HepG2 (cell line): ENCODE measurements around the gene TNFSF13. TPM values are rescaled to one million over a fixed set of nuclear protein-coding genes. Genes with fewer than 3 reads are reported as not detected.

ENCODE experiments used
- ATAC-seq: fragments of 200-7000 bp; cut with Tn5 transposase; 3 replicates; pipeline ENCODE4 v1.9.1; 2020; ENCODE audit warnings: mild to moderate bottlenecking, moderate library complexity
- BruUV-seq: library from RNA; stranded (reverse); fragments of 400-500 nt; replicated peaks from 2 replicates; lab custom pipeline; 2021; lab: Mats Ljungman, UMichigan
- CTCF ChIA-PET: fragments of 300-600 bp; formaldehyde crosslinking; extraction: SDS; loops from one replicate; lab custom pipeline; 2021; ENCODE audit warnings: low total read pairs, inconsistent platforms, low intra/inter-chr PET ratio; lab: Yijun Ruan, JAX
- POLR2A ChIA-PET: fragments of 350-600 bp; sonication (Branson Sonifier 250); formaldehyde crosslinking; loops from one replicate; lab custom pipeline; 2020; ENCODE audit warnings: antibody characterized with exemption, inconsistent platforms; lab: Yijun Ruan, JAX
- DNase-seq: peaks from one replicate; pipeline ENCODE4 v3.0.0-alpha.2; 2015; ENCODE audit warnings: low spot score
- FAIRE-seq: peaks from 3 replicates; lab custom pipeline; 2011; peaks lifted over from hg19 to GRCh38; lab: Jason Lieb, UNC
- H2AFZ ChIP-seq: one replicate; pipeline ENCODE4 v1.6.1; 2011; ENCODE audit warnings: low read length, inconsistent platforms
- H3K27ac ChIP-seq: fragments of 300-600 bp; 3 replicates; pipeline ENCODE4 v1.8.0; 2011; ENCODE audit warnings: mixed run types, mild to moderate bottlenecking, mixed read lengths, low read length, inconsistent platforms; ENCODE audit not compliant: insufficient read depth; ENCODE audit errors: extremely low read length
- H3K27me3 ChIP-seq, 2 experiments: fragments of 200-600 bp in 1 of 2; 2 replicates in 1 of 2; 3 replicates in 1 of 2; pipeline versions ENCODE4 v1.6.0 to v1.8.0; 2011; ENCODE audit warnings: low read length in 2 of 2, mild to moderate bottlenecking in 2 of 2, moderate library complexity in 2 of 2, inconsistent platforms in 1 of 2; ENCODE audit not compliant: insufficient read depth in 2 of 2, control insufficient read depth in 1 of 2
- H3K36me3 ChIP-seq, 2 experiments: fragments of 200-600 bp in 1 of 2; replicated peaks in 1 of 2; 2 replicates in 1 of 2; 3 replicates in 1 of 2; pipeline versions ENCODE4 v1.5.1 to v1.8.0; 2011; ENCODE audit warnings: low read length in 2 of 2, inconsistent platforms in 1 of 2; ENCODE audit not compliant: insufficient read depth in 2 of 2, control insufficient read depth in 1 of 2
- H3K4me1 ChIP-seq: 2 replicates; pipeline ENCODE4 v1.5.1; 2012; ENCODE audit warnings: low read length, inconsistent platforms; ENCODE audit not compliant: insufficient read depth
- H3K4me2 ChIP-seq: 2 replicates; pipeline ENCODE4 v1.6.0; 2011; ENCODE audit warnings: low read depth, low read length, inconsistent platforms
- H3K4me3 ChIP-seq, 3 experiments: fragments of 200-600 bp in 1 of 3; sonication (generic), shearing (Covaris generic) in 1 of 3; replicated peaks in 1 of 3; 2 replicates each; pipeline ENCODE4 v1.5.1; 2011 to 2016; ENCODE audit warnings: low read length in 3 of 3, inconsistent platforms in 2 of 3, low read depth in 2 of 3, mild to moderate bottlenecking in 2 of 3, control low read depth in 1 of 3, mixed read lengths in 1 of 3; ENCODE audit not compliant: insufficient read depth in 1 of 3
- H3K79me2 ChIP-seq: one replicate; pipeline ENCODE4 v1.6.1; 2011; ENCODE audit warnings: low read length, inconsistent platforms; ENCODE audit not compliant: insufficient read depth
- H3K9ac ChIP-seq: 2 replicates; pipeline ENCODE4 v1.6.0; 2011; ENCODE audit warnings: mild to moderate bottlenecking, low read depth, low read length, inconsistent platforms; ENCODE audit not compliant: insufficient read depth
- H3K9me3 ChIP-seq: 2 replicates; pipeline ENCODE4 v1.5.1; 2012; ENCODE audit warnings: mild to moderate bottlenecking, low read length
- H4K20me1 ChIP-seq: 2 replicates; pipeline ENCODE4 v1.6.0; 2011; ENCODE audit warnings: inconsistent platforms, mild to moderate bottlenecking, low read length, moderate library complexity; ENCODE audit not compliant: insufficient read depth
- EED ChIP-seq: sonication (generic); formaldehyde crosslinking; IDR thresholded peaks from 2 replicates; pipeline ENCODE4 v1.5.0; 2020; ENCODE audit warnings: mild to moderate bottlenecking, missing genetic modification reagents
- GATA4 ChIP-seq: sonication (generic); IDR thresholded peaks from 2 replicates; pipeline ENCODE4 v1.6.1; 2016; ENCODE audit warnings: antibody characterized with exemption, low read depth, borderline replicate concordance
- HOXD1 ChIP-seq: sonication (generic); formaldehyde crosslinking; IDR thresholded peaks from 2 replicates; pipeline ENCODE4 v1.5.0; 2020; ENCODE audit warnings: missing genetic modification reagents
- JDP2 ChIP-seq: sonication (generic); formaldehyde crosslinking; IDR thresholded peaks from 2 replicates; pipeline ENCODE4 v1.8.1; 2022; ENCODE audit warnings: missing genetic modification reagents, borderline replicate concordance
- MATR3 ChIP-seq: sonication (generic); formaldehyde crosslinking; IDR thresholded peaks from 2 replicates; pipeline ENCODE4 v1.4.0; 2020; ENCODE audit warnings: missing genetic modification reagents
- PHF21A ChIP-seq: sonication (generic); formaldehyde crosslinking; IDR thresholded peaks from 2 replicates; pipeline ENCODE4 v1.5.0; 2020; ENCODE audit warnings: mild to moderate bottlenecking, missing genetic modification reagents
- SALL2 ChIP-seq: sonication (generic); formaldehyde crosslinking; IDR thresholded peaks from 2 replicates; pipeline ENCODE4 v1.8.1; 2023; ENCODE audit warnings: mild to moderate bottlenecking, missing genetic modification reagents, inconsistent platforms
- THYN1 ChIP-seq: sonication (generic); formaldehyde crosslinking; IDR thresholded peaks from 2 replicates; pipeline ENCODE4 v1.8.1; 2023; ENCODE audit warnings: low read depth, mild to moderate bottlenecking, moderate library complexity, missing genetic modification reagents, borderline replicate concordance
- ZBTB39 ChIP-seq: sonication (generic); formaldehyde crosslinking; IDR thresholded peaks from 2 replicates; pipeline ENCODE4 v1.5.0; 2020; ENCODE audit warnings: missing genetic modification reagents
- ZEB1 ChIP-seq: IDR thresholded peaks from 2 replicates; pipeline ENCODE4 v1.6.1; 2012; ENCODE audit warnings: mild to moderate bottlenecking, low read depth, inconsistent platforms; ENCODE audit not compliant: insufficient replicate concordance
- ZFP90 ChIP-seq: sonication (generic); formaldehyde crosslinking; IDR thresholded peaks from 2 replicates; pipeline ENCODE4 v1.8.0; 2022; ENCODE audit warnings: missing genetic modification reagents, mild to moderate bottlenecking, inconsistent platforms, borderline replicate concordance
- ZNF792 ChIP-seq: IDR thresholded peaks from 2 replicates; pipeline ENCODE4 v1.6.1; 2016
- WGBS: methylation state at CpG from one replicate; pipeline ENCODE4 v1.1.6; 2017; ENCODE audit warnings: low lambda C conversion rate; 5-methylcytosine and 5-hydroxymethylcytosine counted together
- in situ Hi-C: cut with HindIII; loops from 2 replicates; pipeline ENCODE4 v1.10.0; 2017; ENCODE audit warnings: low pct_unique_long_range_greater_than_20kb; ENCODE audit not compliant: extremely low pct_ligation_motif_present
- intact Hi-C: fragments of 100-400 bp; cut with micrococcal nuclease; formaldehyde crosslinking; loops from one replicate; pipeline ENCODE4 v1.10.0; 2022; ENCODE audit not compliant: unreplicated experiment
- polyA plus RNA-seq, 8 experiments: library from polyadenylated mRNA; depleted of rRNA in 3 of 8; stranded (reverse) in 7 of 8; unstranded in 1 of 8; fragments of >200 nt; fragmentation: Illumina TruSeq in 4 of 8; extraction: Trizol in 4 of 8; gene quantifications; 2 replicates each; pipeline versions ENCODE4 v1.2.1 to v1.2.3, GENCODE V29; 2011 to 2016; ENCODE audit warnings: low read depth in 4 of 8, missing spikeins in 1 of 8, mixed read lengths in 1 of 8; ENCODE audit not compliant: insufficient read depth in 1 of 8
- total RNA-seq, 5 experiments: library from RNA; depleted of rRNA; stranded (reverse); fragments of >200 nt; fragmentation: Illumina TruSeq; extraction: Trizol; gene quantifications; 2 replicates each; pipeline ENCODE4 v1.2.3, GENCODE V29; 2016; ENCODE audit warnings: low read depth in 1 of 5
- TF ChIP-seq, protein P1 (sequence below): sonication (generic); formaldehyde crosslinking; IDR thresholded peaks from 2 replicates; pipeline ENCODE4 v1.4.0; 2020; ENCODE audit warnings: low read depth, mild to moderate bottlenecking, missing genetic modification reagents

TNFSF13 gene
- total and polyA plus RNA-seq, 2 of the 13 experiments (the other 11 are each of a cell fraction or from before 2014, with no cell fraction given), result 2.5 to 3.3 TPM

- TF ChIP-seq JDP2 (no peak), ZNF792 (CRISPR knock-in tag) (no peak), MATR3 (CRISPR knock-in tag) (no peak), ZEB1 (no peak), SALL2 (CRISPR knock-in tag) (no peak), HOXD1 (CRISPR knock-in tag) (no peak)
These were observed 11.0 kb downstream of the TNFSF13 start (continued) for GRCh38 chr17:7569571-7569970.

GRCh38 chr17:7570351-7570750, 11.8 kb downstream of the TNFSF13 start:
- no TSS peak for BruUV-seq
- CTCF ChIA-PET, result no interaction called here
- H3K4me1 ChIP-seq, result peaks cover 27% of the 10 kb centered on the region
- H3K27ac ChIP-seq, result no peak overlapping the region
- no peak overlapping the region for H2AFZ ChIP-seq
- intact Hi-C loops (loop anchor here (5.0 kb wide), 1 partner anchor 117 kb away; the partner anchor contains the start of genes TP53 and WRAP53), in situ Hi-C loops (loop anchor here (10.0 kb wide), 1 partner anchor 274 kb away; no protein-coding TSS in a partner anchor)
- 100% methylated on average over 10 of the region's 10 CpGs for WGBS
- POLR2A ChIA-PET, result interaction anchor here (0.9 to 1.9 kb wide), 2 partner anchors 9 to 45 kb away, joined by 3 to 6 read pairs; partner anchors contain the start of genes CD68 and FXR2
- no peaks in the 10 kb centered on the region; a peak in 1 of 5 replicates for H3K27me3 ChIP-seq
- H3K79me2 ChIP-seq, result peaks cover 31% of the 10 kb centered on the region
- TF ChIP-seq EED (CRISPR knock-in tag), result no peak
- TF ChIP-seq ZFP90 (CRISPR knock-in tag), result no peak
- no peak for TF ChIP-seq GATA4
- TF ChIP-seq, protein P1, sequence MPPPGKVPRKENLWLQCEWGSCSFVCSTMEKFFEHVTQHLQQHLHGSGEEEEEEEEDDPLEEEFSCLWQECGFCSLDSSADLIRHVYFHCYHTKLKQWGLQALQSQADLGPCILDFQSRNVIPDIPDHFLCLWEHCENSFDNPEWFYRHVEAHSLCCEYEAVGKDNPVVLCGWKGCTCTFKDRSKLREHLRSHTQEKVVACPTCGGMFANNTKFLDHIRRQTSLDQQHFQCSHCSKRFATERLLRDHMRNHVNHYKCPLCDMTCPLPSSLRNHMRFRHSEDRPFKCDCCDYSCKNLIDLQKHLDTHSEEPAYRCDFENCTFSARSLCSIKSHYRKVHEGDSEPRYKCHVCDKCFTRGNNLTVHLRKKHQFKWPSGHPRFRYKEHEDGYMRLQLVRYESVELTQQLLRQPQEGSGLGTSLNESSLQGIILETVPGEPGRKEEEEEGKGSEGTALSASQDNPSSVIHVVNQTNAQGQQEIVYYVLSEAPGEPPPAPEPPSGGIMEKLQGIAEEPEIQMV (CRISPR knock-in tag), result no peak
- TF ChIP-seq THYN1 (CRISPR knock-in tag), result no peak
- no peak for TF ChIP-seq PHF21A (CRISPR knock-in tag)
- no peak for TF ChIP-seq ZBTB39
- no peak for FAIRE-seq
- H4K20me1 ChIP-seq, result peaks cover 19% of the 10 kb centered on the region
- H3K4me2 ChIP-seq, result no peak overlapping the region
- no peaks in the 10 kb centered on the region for H3K9me3 ChIP-seq
- H3K9ac ChIP-seq, result no peak overlapping the region
- H3K36me3 ChIP-seq, result peaks cover 10 to 59% of the 10 kb centered on the region in 2 experiments
- ATAC-seq, result no peak
- no peak for DNase-seq
- no peak overlapping the region for H3K4me3 ChIP-seq
